ENCODE data around the gene BRIX1. TPM values are rescaled to one million over a fixed set of nuclear protein-coding genes. Genes with fewer than 3 reads are reported as not detected.

Gene BRIX1
- total RNA-seq, 2 experiments from 2014 or later, result 77.3 to 78.8 TPM

DNA sequence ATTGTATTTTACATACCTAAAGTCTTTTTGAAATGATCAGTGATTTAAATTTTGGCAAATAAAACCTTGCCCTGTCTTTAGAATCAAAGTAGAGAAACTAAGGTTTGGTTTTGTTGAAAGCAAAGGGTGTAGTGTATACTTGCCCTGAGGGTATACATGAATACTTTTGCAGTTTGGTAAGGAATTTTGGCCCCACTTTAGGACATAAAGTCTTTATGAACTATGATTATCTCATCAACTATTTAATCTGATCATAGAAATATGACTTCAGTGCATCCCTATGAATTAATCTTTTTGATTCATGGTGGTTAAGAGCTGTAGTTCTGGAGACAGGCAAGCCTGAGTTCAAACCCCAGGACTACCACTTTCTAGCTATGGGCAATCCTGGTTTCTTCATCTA lies 17.9 kb upstream of the BRIX1 start:
- Mint-ChIP-seq H3K4me1 (ENCODE audit: low read depth) (no peaks in the 10 kb centered on the region), H3K27me3 (no peaks in the 10 kb centered on the region), H3K9me3 (no peaks in the 10 kb centered on the region), H3K27ac (no peak overlapping the region), H3K36me3 (ENCODE audit: low read depth) (peaks cover 2% of the 10 kb centered on the region), H3K4me3 (no peak overlapping the region)
- TF ChIP-seq, protein P1, sequence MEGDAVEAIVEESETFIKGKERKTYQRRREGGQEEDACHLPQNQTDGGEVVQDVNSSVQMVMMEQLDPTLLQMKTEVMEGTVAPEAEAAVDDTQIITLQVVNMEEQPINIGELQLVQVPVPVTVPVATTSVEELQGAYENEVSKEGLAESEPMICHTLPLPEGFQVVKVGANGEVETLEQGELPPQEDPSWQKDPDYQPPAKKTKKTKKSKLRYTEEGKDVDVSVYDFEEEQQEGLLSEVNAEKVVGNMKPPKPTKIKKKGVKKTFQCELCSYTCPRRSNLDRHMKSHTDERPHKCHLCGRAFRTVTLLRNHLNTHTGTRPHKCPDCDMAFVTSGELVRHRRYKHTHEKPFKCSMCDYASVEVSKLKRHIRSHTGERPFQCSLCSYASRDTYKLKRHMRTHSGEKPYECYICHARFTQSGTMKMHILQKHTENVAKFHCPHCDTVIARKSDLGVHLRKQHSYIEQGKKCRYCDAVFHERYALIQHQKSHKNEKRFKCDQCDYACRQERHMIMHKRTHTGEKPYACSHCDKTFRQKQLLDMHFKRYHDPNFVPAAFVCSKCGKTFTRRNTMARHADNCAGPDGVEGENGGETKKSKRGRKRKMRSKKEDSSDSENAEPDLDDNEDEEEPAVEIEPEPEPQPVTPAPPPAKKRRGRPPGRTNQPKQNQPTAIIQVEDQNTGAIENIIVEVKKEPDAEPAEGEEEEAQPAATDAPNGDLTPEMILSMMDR (IDR thresholded peaks at IDR 0.05), result no peak
- ChIA-PET CTCF (interaction anchor here (0.6 to 5.6 kb wide), 29 partner anchors 9 to 424 kb away, joined by 3 to 47 read pairs (median 5); partner anchors contain the start of genes BRIX1, RAD1 and TTC23L), POLR2A (interaction anchor here (1.3 kb wide), 1 partner anchor 18 kb away, joined by 4 read pairs; the partner anchor contains the start of genes BRIX1 and RAD1)
- ATAC-seq (no peak), DNase-seq (no peak)
- intact Hi-C loops (cut with micrococcal nuclease), result loop anchor here (1.0 to 5.0 kb wide), 2 partner anchors 374 to 410 kb away; no protein-coding TSS in a partner anchor

DNA sequence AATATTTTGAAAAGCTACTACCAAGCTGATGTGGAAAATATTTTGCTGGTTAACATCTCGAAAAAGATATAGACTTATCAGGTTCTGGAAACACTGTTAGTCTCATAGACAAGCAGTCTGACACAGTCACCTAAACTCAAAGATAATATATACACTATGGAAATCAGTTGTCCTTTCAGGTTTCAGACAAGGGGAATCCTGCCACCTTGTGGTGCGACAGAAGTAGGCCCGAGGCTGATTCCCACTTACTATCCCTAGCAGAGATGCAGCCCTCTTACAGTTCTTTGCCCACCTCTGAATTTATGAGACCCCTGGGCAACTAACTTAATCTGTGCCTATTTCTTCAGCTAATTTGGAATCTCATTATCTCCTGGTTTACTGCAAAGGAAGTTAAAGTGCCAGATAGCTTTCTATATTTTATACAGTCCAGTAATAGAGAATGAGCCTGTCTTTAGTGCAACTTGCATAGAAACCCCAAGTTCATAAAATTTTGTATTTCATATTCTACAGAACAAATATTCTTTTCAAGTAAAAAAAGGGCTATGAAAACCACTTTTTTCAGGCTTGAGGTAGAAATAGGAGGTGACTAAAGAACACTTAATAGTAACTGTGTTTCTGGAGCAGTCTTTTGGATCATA lies 17.1 kb upstream of the BRIX1 start:
- peak; percentile 69 for DNase-seq
- ChIA-PET POLR2A (interaction anchor here (0.7 to 1.3 kb wide), 2 partner anchors 16 to 17 kb away, joined by 3 to 4 read pairs; partner anchors contain the start of genes BRIX1 and RAD1), CTCF (interaction anchor here (0.6 to 5.6 kb wide), 44 partner anchors 8 to 424 kb away, joined by 3 to 47 read pairs (median 4); partner anchors contain the start of genes BRIX1, RAD1 and TTC23L)
- TF ChIP-seq, protein P1 (IDR thresholded peaks at IDR 0.05), result peak; percentile 80
- intact Hi-C loops (cut with micrococcal nuclease), result loop anchor here (1.0 to 5.0 kb wide), 2 partner anchors 375 to 411 kb away; no protein-coding TSS in a partner anchor
- Mint-ChIP-seq H3K4me3 (no peak overlapping the region), H3K36me3 (ENCODE audit: low read depth) (peaks cover 2% of the 10 kb centered on the region), H3K27me3 (no peaks in the 10 kb centered on the region), H3K27ac (no peak overlapping the region), H3K9me3 (no peaks in the 10 kb centered on the region), H3K4me1 (ENCODE audit: low read depth) (no peaks in the 10 kb centered on the region)
- ATAC-seq, result peak; percentile 77

DNA sequence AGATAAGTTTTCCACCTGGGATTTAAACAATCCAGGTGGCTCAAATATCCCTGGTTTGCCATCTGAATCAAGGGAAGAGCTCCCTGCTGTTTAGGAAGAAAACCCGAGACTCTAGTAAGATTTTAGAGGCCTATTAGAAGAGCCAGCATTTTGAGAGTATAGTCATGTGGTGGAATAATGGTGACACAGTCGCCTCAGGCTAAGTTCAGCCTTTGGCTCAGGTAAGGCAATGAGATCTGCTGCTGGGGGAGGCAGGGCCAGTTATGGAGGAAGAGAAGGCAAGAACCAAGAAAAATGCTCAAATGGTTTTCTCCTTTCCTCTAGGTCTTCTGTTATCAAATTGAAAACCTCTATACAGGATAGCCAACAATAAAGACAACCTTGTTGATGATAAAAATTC lies 16.4 kb upstream of the BRIX1 start:
- POLR2A ChIA-PET, result interaction anchor here (0.7 kb wide), 1 partner anchor 16 kb away, joined by 3 read pairs; no protein-coding TSS in a partner anchor
- peaks cover 5% of the 10 kb centered on the region for H3K36me3 Mint-ChIP-seq (ENCODE audit: low read depth)
- intact Hi-C loops (cut with micrococcal nuclease), result loop anchor here (5.0 kb wide), 1 partner anchor 412 kb away; no protein-coding TSS in a partner anchor

DNA sequence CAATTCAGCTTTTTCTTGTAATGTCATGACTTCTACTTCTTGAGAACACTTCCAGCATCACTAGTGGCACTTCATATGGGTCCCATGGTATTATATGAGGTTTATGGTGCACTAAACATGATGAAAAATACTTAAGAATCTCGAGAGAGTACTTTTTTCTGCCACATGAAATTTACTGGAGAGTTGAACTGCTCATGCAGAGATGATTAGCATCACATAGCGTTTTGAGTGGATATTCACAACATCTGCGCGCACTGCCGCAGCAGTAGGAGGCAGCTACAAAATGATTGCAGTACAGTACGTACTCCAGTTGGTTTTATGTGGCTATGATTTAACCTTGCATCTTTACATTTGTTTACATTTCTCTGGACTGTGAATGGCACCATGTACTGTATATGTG lies 14.9 kb upstream of the BRIX1 start:
- no peaks in the 10 kb centered on the region for H3K9me3 Mint-ChIP-seq
- POLR2A ChIA-PET, result no interaction called here

More for the DNA sequence above, 16.4 kb upstream of the BRIX1 start:
- CTCF ChIA-PET, result interaction anchor here (0.6 to 5.6 kb wide), 32 partner anchors 7 to 425 kb away, joined by 3 to 47 read pairs (median 4); partner anchors contain the start of genes BRIX1, RAD1 and TTC23L
- DNase-seq (no peak), ATAC-seq (no peak)
- H3K4me1 Mint-ChIP-seq (ENCODE audit: low read depth), result no peaks in the 10 kb centered on the region
- no peak overlapping the region for H3K4me3 Mint-ChIP-seq
- no peaks in the 10 kb centered on the region for H3K9me3 Mint-ChIP-seq
- H3K27me3 Mint-ChIP-seq, result no peaks in the 10 kb centered on the region
- TF ChIP-seq, protein P1 (IDR thresholded peaks at IDR 0.05), result no peak
- no peak overlapping the region for H3K27ac Mint-ChIP-seq

More for the DNA sequence above, 14.9 kb upstream of the BRIX1 start:
- Mint-ChIP-seq H3K27me3 (no peaks in the 10 kb centered on the region), H3K4me3 (no peak overlapping the region), H3K36me3 (ENCODE audit: low read depth) (peaks cover 13% of the 10 kb centered on the region), H3K27ac (no peak overlapping the region), H3K4me1 (ENCODE audit: low read depth) (no peaks in the 10 kb centered on the region)
- DNase-seq (no peak), ATAC-seq (no peak)
- TF ChIP-seq, protein P1 (IDR thresholded peaks at IDR 0.05), result no peak
- intact Hi-C loops (cut with micrococcal nuclease), result no loop called here
- CTCF ChIA-PET, result interaction anchor here (2.5 to 5.6 kb wide), 2 partner anchors 377 to 415 kb away, joined by 7 to 47 read pairs; no protein-coding TSS in a partner anchor

All from activated CD8-positive, alpha-beta T cell treated with anti-CD3 and anti-CD28 coated beads for 36 hours (primary cell).